A549 (cell line): Measurements from ENCODE around the gene PANX1. TPM values are rescaled to one million over a fixed set of nuclear protein-coding genes. Genes with fewer than 3 reads are reported as not detected.

Experiments used
- ATAC-seq, 2 experiments: fragments of 200-7000 bp in 1 of 2; fragments of >200 bp in 1 of 2; cut with Nextera tagmentation in 1 of 2; cut with Tn5 transposase in 1 of 2; 3 replicates each; pipeline versions ENCODE4 v1.8.0 to v1.9.1; 2018 to 2020; ENCODE audit warnings: mild to moderate bottlenecking in 1 of 2, moderate library complexity in 1 of 2
- CTCF ChIA-PET: fragments of 300-600 bp; sonication (Branson Sonifier 250); formaldehyde crosslinking; extraction: SDS; loops from one replicate; lab custom pipeline; 2021; ENCODE audit warnings: antibody characterized with exemption, inconsistent platforms; lab: Yijun Ruan, JAX
- POLR2A ChIA-PET: fragments of 350-600 bp; formaldehyde crosslinking; extraction: SDS; loops from one replicate; lab custom pipeline; 2021; ENCODE audit warnings: antibody characterized with exemption, inconsistent platforms; lab: Yijun Ruan, JAX
- DNase-seq, 2 experiments: peaks; one replicate each; pipeline versions ENCODE4 v3.0.0 to v3.0.0-alpha.2; 2011 to 2016; ENCODE audit warnings: low read depth in 1 of 2, low spot score in 1 of 2
- FAIRE-seq: peaks from 2 replicates; lab custom pipeline; 2011; peaks lifted over from hg19 to GRCh38; lab: Jason Lieb, UNC
- H3K27ac ChIP-seq, 2 experiments: fragments of >200 bp; sonication (Bioruptor Twin); formaldehyde crosslinking; 3 replicates each; pipeline ENCODE4 v1.5.1; 2016 to 2017
- H3K4me1 ChIP-seq: fragments of >200 bp; sonication (Bioruptor Twin); formaldehyde crosslinking; 3 replicates; pipeline ENCODE4 v1.6.1; 2016
- H3K4me2 ChIP-seq: fragments of >200 bp; sonication (Bioruptor Twin); formaldehyde crosslinking; 3 replicates; pipeline ENCODE4 v1.6.1; 2016
- H3K4me3 ChIP-seq: fragments of >200 bp; sonication (Bioruptor Twin); formaldehyde crosslinking; 3 replicates; pipeline ENCODE4 v1.5.1; 2016
- H3K9me3 ChIP-seq: fragments of >200 bp; sonication (Bioruptor Twin); formaldehyde crosslinking; 3 replicates; pipeline ENCODE4 v1.6.1; 2016
- ATOH8 ChIP-seq: fragments of 250-450 bp; sonication (Bioruptor Pico); IDR thresholded peaks from 2 replicates; pipeline ENCODE4 v1.5.0; 2020; ENCODE audit warnings: low read depth, mild to moderate bottlenecking, moderate library complexity
- BHLHE40 ChIP-seq: IDR thresholded peaks from 2 replicates; pipeline ENCODE4 v1.6.1; 2012; ENCODE audit warnings: low read depth, low read length, inconsistent platforms
- CEBPB ChIP-seq, 2 experiments: fragments of >200 bp in 1 of 2; sonication (Bioruptor Twin) in 1 of 2; formaldehyde crosslinking in 1 of 2; IDR thresholded peaks; 2 replicates each; pipeline ENCODE4 v1.6.1; 2012 to 2016
- CHD2 ChIP-seq: fragments of 150-350 bp; IDR thresholded peaks from 2 replicates; pipeline ENCODE4 v1.6.1; 2014; ENCODE audit warnings: low read length; ENCODE audit not compliant: partially characterized antibody
- EHF ChIP-seq: fragments of 250-450 bp; sonication (Bioruptor Pico); IDR thresholded peaks from 2 replicates; pipeline ENCODE4 v1.5.0; 2020; ENCODE audit warnings: mild to moderate bottlenecking
- ELK1 ChIP-seq: fragments of 150-350 bp; IDR thresholded peaks from 2 replicates; pipeline ENCODE4 v1.6.1; 2014; ENCODE audit warnings: low read depth, mild to moderate bottlenecking, low read length
- EP300 ChIP-seq, 2 experiments: fragments of >200 bp; sonication (Bioruptor Twin); formaldehyde crosslinking; IDR thresholded peaks; 2 replicates in 1 of 2; 3 replicates in 1 of 2; pipeline ENCODE4 v1.6.1; 2016 to 2017
- ESRRA ChIP-seq: fragments of 150-350 bp; IDR thresholded peaks from 2 replicates; pipeline ENCODE4 v1.6.1; 2014; ENCODE audit warnings: mild to moderate bottlenecking, low read length, borderline replicate concordance
- FOSB ChIP-seq: fragments of 250-450 bp; sonication (Bioruptor Pico); IDR thresholded peaks from 2 replicates; pipeline ENCODE4 v1.5.0; 2020; ENCODE audit warnings: mild to moderate bottlenecking, moderate library complexity
- HES2 ChIP-seq: fragments of >200 bp; sonication (Bioruptor Twin); formaldehyde crosslinking; IDR thresholded peaks from 2 replicates; pipeline ENCODE4 v1.6.1; 2016
- HEYL ChIP-seq: fragments of 250-450 bp; sonication (Bioruptor Pico); IDR thresholded peaks from 2 replicates; pipeline ENCODE4 v1.8.0; 2021; ENCODE audit warnings: mild to moderate bottlenecking, moderate library complexity
- HOXB13 ChIP-seq: fragments of 250-450 bp; sonication (Bioruptor Pico); IDR thresholded peaks from 2 replicates; pipeline ENCODE4 v1.5.0; 2020; ENCODE audit warnings: low read depth, mild to moderate bottlenecking, moderate library complexity
- JUNB ChIP-seq: fragments of >200 bp; sonication (Bioruptor Twin); formaldehyde crosslinking; IDR thresholded peaks from 2 replicates; pipeline ENCODE4 v1.6.1; 2016
- KDM5A ChIP-seq: fragments of 200-600 bp; sonication (generic); IDR thresholded peaks from 2 replicates; pipeline ENCODE4 v1.6.1; 2016; ENCODE audit warnings: antibody characterized with exemption, mild to moderate bottlenecking
- MAX ChIP-seq: IDR thresholded peaks from 2 replicates; pipeline ENCODE4 v1.6.1; 2012
- NFE2L2 ChIP-seq: fragments of 150-350 bp; conservative IDR thresholded peaks from 2 replicates; pipeline ENCODE4 v1.6.1; 2014; ENCODE audit warnings: low read length
- NPAS2 ChIP-seq: fragments of 250-450 bp; sonication (Bioruptor Pico); IDR thresholded peaks from 2 replicates; pipeline ENCODE4 v1.8.0; 2022; ENCODE audit warnings: mild to moderate bottlenecking, moderate library complexity, borderline replicate concordance
- NR3C1 ChIP-seq: fragments of >200 bp; sonication (Bioruptor Twin); formaldehyde crosslinking; IDR thresholded peaks from 3 replicates; pipeline ENCODE4 v1.6.1; 2017
- POLR2A ChIP-seq: IDR thresholded peaks from 2 replicates; pipeline ENCODE4 v1.6.1; 2012; ENCODE audit warnings: mild to moderate bottlenecking, low read length
- POLR2AphosphoS2 ChIP-seq: conservative IDR thresholded peaks from 2 replicates; pipeline ENCODE4 v1.6.1; 2012; ENCODE audit warnings: low read length, improper control_type of control experiment, inconsistent platforms
- RAD21 ChIP-seq, 2 experiments: fragments of >200 bp in 1 of 2; sonication (Bioruptor Twin) in 1 of 2; formaldehyde crosslinking in 1 of 2; IDR thresholded peaks in 1 of 2; conservative IDR thresholded peaks in 1 of 2; 2 replicates in 1 of 2; 3 replicates in 1 of 2; pipeline ENCODE4 v1.6.1; 2012 to 2018; ENCODE audit warnings: inconsistent platforms in 1 of 2
- RARB ChIP-seq: fragments of 250-450 bp; sonication (Bioruptor Pico); IDR thresholded peaks from 2 replicates; pipeline ENCODE4 v1.8.0; 2021; ENCODE audit warnings: mild to moderate bottlenecking, moderate library complexity
- RCOR1 ChIP-seq: fragments of 150-350 bp; IDR thresholded peaks from 2 replicates; pipeline ENCODE4 v1.6.1; 2014; ENCODE audit warnings: antibody characterized with exemption, low read length, low read depth
- REST ChIP-seq: fragments of 200-600 bp; sonication (generic); IDR thresholded peaks from 2 replicates; pipeline ENCODE4 v1.6.1; 2016; ENCODE audit warnings: antibody characterized with exemption, mild to moderate bottlenecking, moderate library complexity
- RNF2 ChIP-seq: fragments of 200-600 bp; sonication (generic); IDR thresholded peaks from 2 replicates; pipeline ENCODE4 v1.6.1; 2016; ENCODE audit warnings: low read depth, mild to moderate bottlenecking, antibody characterized with exemption, moderate library complexity, borderline replicate concordance
- SMC3 ChIP-seq: fragments of >200 bp; sonication (Bioruptor Twin); formaldehyde crosslinking; IDR thresholded peaks from 3 replicates; pipeline ENCODE4 v1.6.1; 2018; ENCODE audit warnings: inconsistent platforms
- SREBF2 ChIP-seq: fragments of 450-650 bp; IDR thresholded peaks from 2 replicates; pipeline ENCODE4 v1.6.1; 2014; ENCODE audit warnings: mild to moderate bottlenecking, moderate library complexity
- USF2 ChIP-seq: fragments of 450-650 bp; IDR thresholded peaks from 2 replicates; pipeline ENCODE4 v1.6.1; 2014; ENCODE audit warnings: antibody characterized with exemption
- ZFP36 ChIP-seq: fragments of 450-650 bp; IDR thresholded peaks from 2 replicates; pipeline ENCODE4 v1.6.1; 2014; ENCODE audit warnings: borderline replicate concordance; ENCODE audit not compliant: partially characterized antibody
- ZNF302 ChIP-seq: fragments of 250-450 bp; sonication (Bioruptor Pico); IDR thresholded peaks from 2 replicates; pipeline ENCODE4 v1.9.0; 2021; ENCODE audit warnings: inconsistent platforms, mild to moderate bottlenecking, moderate library complexity
- WGBS: methylation state at CpG from one replicate; pipeline ENCODE4 v1.1.6; 2017; ENCODE audit errors: missing lambda C conversion rate; 5-methylcytosine and 5-hydroxymethylcytosine counted together
- polyA plus RNA-seq, 4 experiments: library from polyadenylated mRNA; depleted of rRNA in 3 of 4; stranded (reverse); fragments of >200 nt; fragmentation: RNase III in 1 of 4; extraction: RNeasy Plus Mini Kit Qiagen cat#74134 plus additional on column Dnase treatment in 1 of 4; gene quantifications; 2 replicates in 3 of 4; 3 replicates in 1 of 4; pipeline ENCODE4 v1.2.3, GENCODE V29; 2011 to 2017

Gene PANX1
- polyA plus RNA-seq, 2 of the 4 experiments (the other 2 are of a cell fraction) = 11.0 to 13.3 TPM

GRCh38 chr11:94199136-94200130 is 70.8 kb downstream of the PANX1 start (continued):
- TF ChIP-seq ELK1 (no peak), ESRRA (no peak), RNF2 (no peak), SMC3 (no peak), SREBF2 (no peak)

GRCh38 chr11:94201004-94201465 is 72.4 kb downstream of the PANX1 start:
- ATAC-seq = peak; percentile 95 to 98
- Histone ChIP-seq H3K4me3 (no peak overlapping the region), H3K4me1 (peaks cover 46% of the 10 kb centered on the region), H3K9me3 (no peaks in the 10 kb centered on the region), H3K27ac (peak overlapping the region; percentile 63 to 86), H3K4me2 (peak overlapping the region; percentile 58)
- CTCF ChIA-PET = no interaction called here
- peak; percentile 30 to 85 for DNase-seq
- POLR2A ChIA-PET = no interaction called here
- FAIRE-seq = no peak
- WGBS = 0% methylated on average over 3 of the region's 3 CpGs
- TF ChIP-seq HEYL = no peak
- TF ChIP-seq NFE2L2 = no peak
- no peak for TF ChIP-seq RARB
- TF ChIP-seq RCOR1 = no peak
- TF ChIP-seq CEBPB (IDR thresholded peaks at IDR 0.05) = 0 out of 4 replicates have a peak, but pooled peaks of 1 of the 2 experiments have one; percentile 8
- TF ChIP-seq EP300 (IDR thresholded peaks at IDR 0.05) = peak; percentile 42 to 69; a peak in 3 of 5 replicates
- peak; percentile 35; the same call in 1 of the 2 replicates for TF ChIP-seq MAX
- no peak; a peak in 1 of 5 replicates for TF ChIP-seq RAD21 (conservative IDR thresholded peaks at IDR 0.05 in 1 of 2, IDR thresholded peaks at IDR 0.05 in 1 of 2)
- no peak for TF ChIP-seq EHF
- no peak for TF ChIP-seq POLR2A
- TF ChIP-seq BHLHE40 = no peak
- TF ChIP-seq KDM5A = no peak
- TF ChIP-seq NPAS2 (CRISPR knock-in tag) = no peak
- TF ChIP-seq ELK1 = no peak
- TF ChIP-seq FOSB = no peak
- TF ChIP-seq HOXB13 (CRISPR knock-in tag) = no peak
- TF ChIP-seq ZFP36 = no peak
- no peak for TF ChIP-seq NR3C1
- no peak for TF ChIP-seq CHD2
- TF ChIP-seq REST = no peak
- no peak for TF ChIP-seq ATOH8
- TF ChIP-seq SREBF2 = no peak
- peak; percentile 71; the same call in 1 of the 2 replicates for TF ChIP-seq JUNB
- TF ChIP-seq POLR2AphosphoS2 = no peak
- TF ChIP-seq HES2 = no peak
- no peak for TF ChIP-seq USF2
- no peak for TF ChIP-seq ZNF302 (CRISPR knock-in tag)
